Ishikawa (cell line): Measurements from ENCODE around the gene ZNF836.

Source experiments
- CEBPB ChIP-seq: IDR thresholded peaks from 2 replicates; pipeline ENCODE4 v1.6.1; 2012
- CREB1 ChIP-seq: IDR thresholded peaks from 2 replicates; pipeline ENCODE4 v1.6.1; 2012; ENCODE audit warnings: low read depth
- EGR1 ChIP-seq: IDR thresholded peaks from 2 replicates; pipeline ENCODE4 v1.6.1; 2012
- EP300 ChIP-seq: IDR thresholded peaks from 2 replicates; pipeline ENCODE4 v1.6.1; 2012; ENCODE audit warnings: borderline replicate concordance
- FOXM1 ChIP-seq: IDR thresholded peaks from 2 replicates; pipeline ENCODE4 v1.6.1; 2012; ENCODE audit warnings: low read depth, borderline replicate concordance
- MAX ChIP-seq: IDR thresholded peaks from 2 replicates; pipeline ENCODE4 v1.6.1; 2012
- NFIC ChIP-seq: IDR thresholded peaks from 2 replicates; pipeline ENCODE4 v1.6.1; 2012
- RAD21 ChIP-seq: IDR thresholded peaks from 2 replicates; pipeline ENCODE4 v1.6.1; 2012; ENCODE audit warnings: low read depth
- REST ChIP-seq: IDR thresholded peaks from 2 replicates; pipeline ENCODE4 v1.6.1; 2012; ENCODE audit warnings: low read depth, mild to moderate bottlenecking
- TAF1 ChIP-seq: IDR thresholded peaks from 2 replicates; pipeline ENCODE4 v1.6.1; 2012; ENCODE audit warnings: low read depth, mild to moderate bottlenecking
- TCF12 ChIP-seq: IDR thresholded peaks from 2 replicates; pipeline ENCODE4 v1.6.1; 2012; ENCODE audit warnings: low read depth
- TEAD4 ChIP-seq: IDR thresholded peaks from 2 replicates; pipeline ENCODE4 v1.6.1; 2012
- USF1 ChIP-seq: IDR thresholded peaks from 2 replicates; pipeline ENCODE4 v1.6.1; 2012
- YY1 ChIP-seq: IDR thresholded peaks from 2 replicates; pipeline ENCODE4 v1.6.1; 2012; ENCODE audit warnings: low read depth
- ZBTB7A ChIP-seq: IDR thresholded peaks from 2 replicates; pipeline ENCODE4 v1.6.1; 2012; ENCODE audit warnings: low read depth

The ZNF836 gene

GRCh38 chr19:52198678-52199077 lies 27.3 kb upstream of the ZNF836 start:
- TF ChIP-seq MAX (no peak), CEBPB (no peak), TEAD4 (no peak), CREB1 (no peak)

- no peak for TF ChIP-seq NFIC
- TF ChIP-seq FOXM1: no peak
- no peak for TF ChIP-seq RAD21
- no peak for TF ChIP-seq ZBTB7A
These were observed 26.5 kb upstream of the ZNF836 start for GRCh38 chr19:52197964-52198363.

- TF ChIP-seq FOXM1 (no peak), TCF12 (no peak), USF1 (no peak), EP300 (no peak), RAD21 (no peak), EGR1 (no peak), TAF1 (no peak), YY1 (no peak), CREB1 (no peak), ZBTB7A (no peak), MAX (no peak), REST (no peak), TEAD4 (no peak), NFIC (no peak), CEBPB (no peak)
These were observed 25.0 kb upstream of the ZNF836 start for GRCh38 chr19:52196256-52196967.

- TF ChIP-seq MAX (no peak), REST (no peak), CREB1 (no peak), CEBPB (no peak), ZBTB7A (no peak), EP300 (no peak)
These were observed 20.5 kb upstream of the ZNF836 start for GRCh38 chr19:52191951-52192350.

- no peak for TF ChIP-seq NFIC
- no peak for TF ChIP-seq RAD21
- no peak for TF ChIP-seq YY1
- no peak for TF ChIP-seq TCF12
- no peak for TF ChIP-seq MAX
- no peak for TF ChIP-seq USF1
- no peak for TF ChIP-seq CREB1
- no peak for TF ChIP-seq FOXM1
- no peak for TF ChIP-seq TAF1
- TF ChIP-seq TEAD4: no peak
- TF ChIP-seq EP300: no peak
- no peak for TF ChIP-seq EGR1
- no peak for TF ChIP-seq CEBPB
- no peak for TF ChIP-seq ZBTB7A
- TF ChIP-seq REST: no peak
These were observed 20.0 kb upstream of the ZNF836 start for GRCh38 chr19:52191389-52191788.
